ENCODE data around the gene PDE1C.
"Not testable (repeated sequence)": the region's sequence is repeated elsewhere in the genome, so short reads cannot be mapped to it uniquely, and the experiment has no call there.

Gene PDE1C

GRCh38 chr7:31887006-31887405 is 183.2 kb downstream of the PDE1C start:
- DNase-seq = no peak

GRCh38 chr7:31885171-31885570 is 185.0 kb downstream of the PDE1C start:
- DNase-seq = no peak

GRCh38 chr7:31883761-31884164 is 186.4 kb downstream of the PDE1C start:
- no peak for DNase-seq

- DNase-seq = no peak
These were observed 188.0 kb downstream of the PDE1C start for GRCh38 chr7:31882187-31882586.

GRCh38 chr7:31878875-31879274 is 191.3 kb downstream of the PDE1C start:
- DNase-seq = no peak

GRCh38 chr7:31875424-31875823 is 194.8 kb downstream of the PDE1C start:
- no peak for DNase-seq

- DNase-seq = no peak
These were observed 195.4 kb downstream of the PDE1C start for GRCh38 chr7:31874631-31875386.

GRCh38 chr7:31873816-31874597 is 196.2 kb downstream of the PDE1C start:
- no peak for DNase-seq

- no peak for DNase-seq
These were observed 197.4 kb downstream of the PDE1C start for GRCh38 chr7:31872545-31873370.

GRCh38 chr7:31864646-31865045 is 205.6 kb downstream of the PDE1C start:
- no peak for DNase-seq

- DNase-seq = no peak
These were observed 209.3 kb downstream of the PDE1C start for GRCh38 chr7:31860925-31861324.

- DNase-seq = no peak
These were observed 212.2 kb downstream of the PDE1C start for GRCh38 chr7:31858055-31858454.

GRCh38 chr7:31857172-31857571 is 213.0 kb downstream of the PDE1C start:
- DNase-seq = no peak

- DNase-seq = no peak
These were observed 213.9 kb downstream of the PDE1C start for GRCh38 chr7:31856337-31856736.

GRCh38 chr7:31855530-31855929 is 214.7 kb downstream of the PDE1C start:
- DNase-seq = no peak

- no peak for DNase-seq
These were observed 216.8 kb downstream of the PDE1C start for GRCh38 chr7:31853380-31853779.

- DNase-seq = no peak
These were observed 217.7 kb downstream of the PDE1C start for GRCh38 chr7:31852462-31852861.

GRCh38 chr7:31851119-31851518 is 219.1 kb downstream of the PDE1C start:
- DNase-seq = no peak

- no peak for DNase-seq
These were observed 219.6 kb downstream of the PDE1C start for GRCh38 chr7:31850601-31851000.

- DNase-seq = no peak
These were observed 220.1 kb downstream of the PDE1C start for GRCh38 chr7:31850066-31850465.

- no peak for DNase-seq
These were observed 234.7 kb downstream of the PDE1C start for GRCh38 chr7:31835471-31835870.

- DNase-seq = not testable (repeated sequence)
These were observed 236.6 kb downstream of the PDE1C start for GRCh38 chr7:31833625-31834024.

- no peak for DNase-seq
These were observed 241.7 kb downstream of the PDE1C start for GRCh38 chr7:31828520-31828919.
